Measurements from ENCODE around the gene LRCH2.

DNA sequence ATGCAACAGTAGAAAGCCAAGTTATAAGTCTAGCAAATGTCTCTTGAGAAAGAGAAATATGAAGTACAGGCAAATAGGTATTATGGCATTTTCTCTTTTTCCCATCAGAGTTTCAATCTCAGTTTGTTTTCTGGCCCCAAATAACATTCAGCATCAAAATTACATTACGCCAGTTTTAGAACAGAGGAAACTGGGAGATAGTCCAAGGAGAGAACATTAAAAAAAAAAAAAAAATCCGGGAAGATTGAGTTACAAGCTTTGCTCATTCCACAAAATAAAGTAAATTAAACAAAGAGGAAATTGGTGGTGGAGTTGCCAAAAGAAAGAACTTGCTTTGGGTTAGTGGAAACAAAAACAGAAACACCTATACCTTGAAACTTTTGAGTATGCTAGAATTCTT lies 166.1 kb downstream of the LRCH2 start:
- TF ChIP-seq, protein P1, sequence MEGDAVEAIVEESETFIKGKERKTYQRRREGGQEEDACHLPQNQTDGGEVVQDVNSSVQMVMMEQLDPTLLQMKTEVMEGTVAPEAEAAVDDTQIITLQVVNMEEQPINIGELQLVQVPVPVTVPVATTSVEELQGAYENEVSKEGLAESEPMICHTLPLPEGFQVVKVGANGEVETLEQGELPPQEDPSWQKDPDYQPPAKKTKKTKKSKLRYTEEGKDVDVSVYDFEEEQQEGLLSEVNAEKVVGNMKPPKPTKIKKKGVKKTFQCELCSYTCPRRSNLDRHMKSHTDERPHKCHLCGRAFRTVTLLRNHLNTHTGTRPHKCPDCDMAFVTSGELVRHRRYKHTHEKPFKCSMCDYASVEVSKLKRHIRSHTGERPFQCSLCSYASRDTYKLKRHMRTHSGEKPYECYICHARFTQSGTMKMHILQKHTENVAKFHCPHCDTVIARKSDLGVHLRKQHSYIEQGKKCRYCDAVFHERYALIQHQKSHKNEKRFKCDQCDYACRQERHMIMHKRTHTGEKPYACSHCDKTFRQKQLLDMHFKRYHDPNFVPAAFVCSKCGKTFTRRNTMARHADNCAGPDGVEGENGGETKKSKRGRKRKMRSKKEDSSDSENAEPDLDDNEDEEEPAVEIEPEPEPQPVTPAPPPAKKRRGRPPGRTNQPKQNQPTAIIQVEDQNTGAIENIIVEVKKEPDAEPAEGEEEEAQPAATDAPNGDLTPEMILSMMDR (IDR thresholded peaks at IDR 0.05; ENCODE audit: poor library complexity) = no peak
- TF ChIP-seq EZH2phosphoT487 (IDR thresholded peaks at IDR 0.05; ENCODE audit: low read depth, severe bottlenecking, unreplicated experiment) (no peak), EZH2 (IDR thresholded peaks at IDR 0.05; ENCODE audit: borderline replicate concordance) (no peak)
